HEK293T (cell line): ENCODE data around the gene MACROD2.
A peak's percentile ranks its signal among the peaks of the same experiment; 100 is the strongest.

Experiments
- CTCF ChIA-PET: fragments of 350-600 bp; formaldehyde crosslinking; extraction: SDS; loops from one replicate; lab custom pipeline; 2021; ENCODE audit warnings: antibody characterized with exemption, inconsistent platforms; lab: Yijun Ruan, JAX
- POLR2A ChIA-PET: fragments of 350-600 bp; formaldehyde crosslinking; extraction: SDS; loops from one replicate; lab custom pipeline; 2020; ENCODE audit warnings: antibody characterized with exemption, inconsistent platforms; lab: Yijun Ruan, JAX
- DNase-seq: peaks from one replicate; pipeline ENCODE4 v3.0.0; 2012; ENCODE audit warnings: mixed read lengths; ENCODE audit errors: extremely low spot score
- ARNT ChIP-seq: fragments of 450-650 bp; IDR thresholded peaks from 2 replicates; pipeline ENCODE4 v1.6.1; 2017; ENCODE audit warnings: mild to moderate bottlenecking
- BHLHE40 ChIP-seq: fragments of 450-650 bp; IDR thresholded peaks from 2 replicates; pipeline ENCODE4 v1.6.1; 2016; ENCODE audit warnings: mild to moderate bottlenecking, moderate library complexity, borderline replicate concordance
- CTBP1 ChIP-seq: fragments of 450-650 bp; IDR thresholded peaks from 2 replicates; pipeline ENCODE4 v1.6.1; 2016; ENCODE audit warnings: borderline replicate concordance
- ELF4 ChIP-seq: fragments of 450-650 bp; IDR thresholded peaks from 2 replicates; pipeline ENCODE4 v1.6.1; 2017; ENCODE audit warnings: antibody characterized with exemption
- FOXA1 ChIP-seq: fragments of 450-650 bp; IDR thresholded peaks from 2 replicates; pipeline ENCODE4 v1.6.1; 2016; ENCODE audit warnings: mild to moderate bottlenecking
- FOXK2 ChIP-seq: fragments of 450-650 bp; IDR thresholded peaks from 2 replicates; pipeline ENCODE4 v1.6.1; 2016; ENCODE audit warnings: mild to moderate bottlenecking
- FOXM1 ChIP-seq: fragments of 450-650 bp; IDR thresholded peaks from 2 replicates; pipeline ENCODE4 v1.6.1; 2017; ENCODE audit warnings: mild to moderate bottlenecking, borderline replicate concordance
- HDGF ChIP-seq: fragments of 450-650 bp; IDR thresholded peaks from 2 replicates; pipeline ENCODE4 v1.6.1; 2017; ENCODE audit warnings: antibody characterized with exemption, borderline replicate concordance
- L3MBTL2 ChIP-seq: fragments of 450-650 bp; conservative IDR thresholded peaks from 2 replicates; pipeline ENCODE4 v1.6.1; 2016; ENCODE audit warnings: mild to moderate bottlenecking
- LEF1 ChIP-seq: fragments of 450-650 bp; IDR thresholded peaks from 2 replicates; pipeline ENCODE4 v1.6.1; 2017; ENCODE audit warnings: mild to moderate bottlenecking, borderline replicate concordance
- NFRKB ChIP-seq: fragments of 450-650 bp; IDR thresholded peaks from 2 replicates; pipeline ENCODE4 v1.6.1; 2016; ENCODE audit warnings: mild to moderate bottlenecking, moderate library complexity
- PKNOX1 ChIP-seq: fragments of 450-650 bp; IDR thresholded peaks from 2 replicates; pipeline ENCODE4 v1.6.1; 2016
- SP1 ChIP-seq: fragments of 450-650 bp; IDR thresholded peaks from 2 replicates; pipeline ENCODE4 v1.6.1; 2017
- SUZ12 ChIP-seq: fragments of 450-650 bp; IDR thresholded peaks from 2 replicates; pipeline ENCODE4 v1.6.1; 2016; ENCODE audit warnings: mild to moderate bottlenecking
- TARDBP ChIP-seq: fragments of 450-650 bp; IDR thresholded peaks from 2 replicates; pipeline ENCODE4 v1.6.1; 2016
- ZNF384 ChIP-seq: fragments of 450-650 bp; IDR thresholded peaks from 2 replicates; pipeline ENCODE4 v1.6.1; 2016

The MACROD2 gene

GRCh38 chr20:14333721-14334120 is 338.4 kb downstream of the MACROD2 start:
- ChIA-PET POLR2A (no interaction called here), CTCF (no interaction called here)
- no peak for DNase-seq
- TF ChIP-seq ARNT (no peak), HDGF (no peak), FOXA1 (no peak), TARDBP (no peak), ELF4 (no peak), SP1 (no peak), FOXM1 (no peak), ZNF384 (no peak), NFRKB (no peak), PKNOX1 (no peak), BHLHE40 (no peak), CTBP1 (no peak), L3MBTL2 (no peak), SUZ12 (no peak), FOXK2 (no peak), LEF1 (no peak)

- CTCF ChIA-PET, result no interaction called here
- TF ChIP-seq FOXA1 (no peak), TARDBP (no peak), L3MBTL2 (no peak), HDGF (no peak), SP1 (no peak), SUZ12 (no peak), BHLHE40 (no peak), LEF1 (no peak), ZNF384 (no peak), PKNOX1 (no peak), NFRKB (no peak), FOXK2 (no peak), FOXM1 (no peak), CTBP1 (no peak), ARNT (no peak), ELF4 (no peak)
- peak; percentile 56 for DNase-seq
- POLR2A ChIA-PET, result no interaction called here
Measured at GRCh38 chr20:14334306-14334930, 339.1 kb downstream of the MACROD2 start.

GRCh38 chr20:14335052-14335451 is 339.7 kb downstream of the MACROD2 start:
- ChIA-PET CTCF (no interaction called here), POLR2A (no interaction called here)
- DNase-seq, result no peak
- TF ChIP-seq LEF1, result no peak
- TF ChIP-seq PKNOX1, result no peak
- TF ChIP-seq CTBP1, result no peak
- TF ChIP-seq ARNT, result no peak
- no peak for TF ChIP-seq ELF4
- no peak for TF ChIP-seq FOXM1
- TF ChIP-seq SUZ12, result no peak
- TF ChIP-seq BHLHE40, result no peak
- TF ChIP-seq HDGF, result no peak
- no peak for TF ChIP-seq TARDBP
- TF ChIP-seq SP1, result no peak
- no peak for TF ChIP-seq ZNF384

DNA sequence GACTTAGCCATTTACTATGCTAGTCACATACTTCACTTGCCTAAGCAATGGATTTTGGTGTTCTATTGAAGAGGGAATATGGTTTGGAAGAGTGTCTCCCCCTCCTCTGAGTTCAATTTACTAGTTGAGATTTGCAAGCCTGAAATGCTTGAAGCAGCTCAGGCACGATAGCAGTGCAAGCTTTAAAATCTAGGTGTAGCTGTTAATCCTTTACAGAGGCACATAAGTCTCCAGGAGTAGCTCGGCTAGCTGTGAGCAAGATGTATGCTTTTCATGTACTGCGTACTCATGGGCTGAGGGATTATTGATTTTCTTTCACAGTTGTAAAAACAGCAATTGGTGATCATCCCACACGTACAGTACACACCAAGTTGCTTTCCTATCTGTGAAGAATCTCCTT is 341.4 kb downstream of the MACROD2 start:
- no peak for DNase-seq
- CTCF ChIA-PET, result interaction anchor here (1.7 kb wide), 1 partner anchor 194 kb away, joined by 7 read pairs; no protein-coding TSS in a partner anchor
- TF ChIP-seq TARDBP (no peak), SP1 (no peak), SUZ12 (no peak), LEF1 (no peak), ARNT (no peak), ELF4 (no peak), HDGF (no peak), FOXK2 (no peak), NFRKB (no peak), BHLHE40 (no peak), FOXA1 (no peak), ZNF384 (no peak), L3MBTL2 (no peak), FOXM1 (no peak), CTBP1 (no peak), PKNOX1 (no peak)
- POLR2A ChIA-PET, result interaction anchor here (0.6 to 1.8 kb wide), 4 partner anchors 9 to 194 kb away, joined by 3 to 9 read pairs (median 3); no protein-coding TSS in a partner anchor
